DND-41 (cell line): ENCODE measurements around the gene ZFPM1.
A peak's percentile ranks its signal among the peaks of the same experiment; 100 is the strongest.

Source experiments
- ATAC-seq: fragments of 200-7000 bp; cut with Tn5 transposase; 3 replicates; pipeline ENCODE4 v1.9.1; 2021; ENCODE audit warnings: low read depth; ENCODE audit not compliant: insufficient read depth
- DNase-seq: peaks from one replicate; pipeline ENCODE4 v3.0.0-alpha.2; 2020
- H2AFZ ChIP-seq: 2 replicates; pipeline ENCODE4 v1.6.0; 2012; ENCODE audit warnings: low read depth, low read length
- H3K27ac ChIP-seq: 2 replicates; pipeline ENCODE4 v1.5.1; 2012; ENCODE audit warnings: low read length, inconsistent platforms
- H3K27me3 ChIP-seq: fragments of 200-600 bp; sonication (generic); 2 replicates; pipeline ENCODE4 v1.6.0; 2012; ENCODE audit warnings: low read length, mild to moderate bottlenecking, inconsistent platforms; ENCODE audit not compliant: insufficient read depth, poor library complexity
- H3K36me3 ChIP-seq: 2 replicates; pipeline ENCODE4 v1.5.1; 2012; ENCODE audit warnings: low read length, inconsistent platforms; ENCODE audit not compliant: insufficient read depth
- H3K4me1 ChIP-seq: 2 replicates; pipeline ENCODE4 v1.5.1; 2012; ENCODE audit warnings: mild to moderate bottlenecking, low read length; ENCODE audit not compliant: insufficient read depth
- H3K4me2 ChIP-seq: 2 replicates; pipeline ENCODE4 v1.6.0; 2012; ENCODE audit warnings: mild to moderate bottlenecking, moderate library complexity, low read length, inconsistent platforms; ENCODE audit not compliant: insufficient read depth
- H3K4me3 ChIP-seq, 2 experiments: fragments of 200-600 bp in 1 of 2; shearing (Covaris generic) in 1 of 2; 2 replicates each; pipeline ENCODE4 v1.5.1; 2012 to 2016; ENCODE audit warnings: inconsistent platforms in 2 of 2, low read length in 2 of 2, mild to moderate bottlenecking in 2 of 2, low read depth in 1 of 2, moderate library complexity in 1 of 2
- H3K79me2 ChIP-seq: 2 replicates; pipeline ENCODE4 v1.6.0; 2012; ENCODE audit warnings: low read length, inconsistent platforms; ENCODE audit not compliant: insufficient read depth
- H3K9ac ChIP-seq: 2 replicates; pipeline ENCODE4 v1.6.0; 2012; ENCODE audit warnings: low read depth, mild to moderate bottlenecking, inconsistent platforms, low read length, moderate library complexity
- H3K9me3 ChIP-seq: 2 replicates; pipeline ENCODE4 v1.5.1; 2012; ENCODE audit warnings: low read length, moderate library complexity, mild to moderate bottlenecking, inconsistent platforms; ENCODE audit not compliant: insufficient read depth, severe bottlenecking
- H4K20me1 ChIP-seq: 2 replicates; pipeline ENCODE4 v1.6.0; 2012; ENCODE audit warnings: low read length; ENCODE audit not compliant: insufficient read depth
- EZH2 ChIP-seq: IDR thresholded peaks from 3 replicates; pipeline ENCODE4 v1.6.1; 2012; ENCODE audit warnings: borderline replicate concordance, low read depth, mild to moderate bottlenecking, moderate library complexity, low read length, inconsistent platforms; ENCODE audit not compliant: severe bottlenecking
- TF ChIP-seq, protein P1 (sequence below): IDR thresholded peaks from 2 replicates; pipeline ENCODE4 v1.5.1; 2012; ENCODE audit warnings: borderline replicate concordance, low read length, moderate library complexity, mild to moderate bottlenecking; ENCODE audit not compliant: poor library complexity, severe bottlenecking; ENCODE audit errors: extremely low read depth

The ZFPM1 gene

GRCh38 chr16:88430524-88431446 lies 22.3 kb upstream of the ZFPM1 start:
- no peaks in the 10 kb centered on the region for H3K79me2 ChIP-seq
- peaks cover 14% of the 10 kb centered on the region for H3K4me1 ChIP-seq
- TF ChIP-seq EZH2 = peak; percentile 70
- TF ChIP-seq, protein P1, sequence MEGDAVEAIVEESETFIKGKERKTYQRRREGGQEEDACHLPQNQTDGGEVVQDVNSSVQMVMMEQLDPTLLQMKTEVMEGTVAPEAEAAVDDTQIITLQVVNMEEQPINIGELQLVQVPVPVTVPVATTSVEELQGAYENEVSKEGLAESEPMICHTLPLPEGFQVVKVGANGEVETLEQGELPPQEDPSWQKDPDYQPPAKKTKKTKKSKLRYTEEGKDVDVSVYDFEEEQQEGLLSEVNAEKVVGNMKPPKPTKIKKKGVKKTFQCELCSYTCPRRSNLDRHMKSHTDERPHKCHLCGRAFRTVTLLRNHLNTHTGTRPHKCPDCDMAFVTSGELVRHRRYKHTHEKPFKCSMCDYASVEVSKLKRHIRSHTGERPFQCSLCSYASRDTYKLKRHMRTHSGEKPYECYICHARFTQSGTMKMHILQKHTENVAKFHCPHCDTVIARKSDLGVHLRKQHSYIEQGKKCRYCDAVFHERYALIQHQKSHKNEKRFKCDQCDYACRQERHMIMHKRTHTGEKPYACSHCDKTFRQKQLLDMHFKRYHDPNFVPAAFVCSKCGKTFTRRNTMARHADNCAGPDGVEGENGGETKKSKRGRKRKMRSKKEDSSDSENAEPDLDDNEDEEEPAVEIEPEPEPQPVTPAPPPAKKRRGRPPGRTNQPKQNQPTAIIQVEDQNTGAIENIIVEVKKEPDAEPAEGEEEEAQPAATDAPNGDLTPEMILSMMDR = no peak
- peak overlapping the region; percentile 53 for H3K9ac ChIP-seq
- no peak overlapping the region for H3K27ac ChIP-seq
- DNase-seq (peak; percentile 41), ATAC-seq (peak; percentile 76)
- H4K20me1 ChIP-seq = peaks cover 12% of the 10 kb centered on the region; the same call in 1 of the 2 replicates
- H2AFZ ChIP-seq = peak overlapping the region; percentile 47
- no peaks in the 10 kb centered on the region for H3K9me3 ChIP-seq
- H3K27me3 ChIP-seq = peaks cover 27% of the 10 kb centered on the region
- H3K4me3 ChIP-seq = peak overlapping the region; percentile 0 to 52; a peak in 3 of 4 replicates
- H3K4me2 ChIP-seq = peak overlapping the region; percentile 56
- no peaks in the 10 kb centered on the region for H3K36me3 ChIP-seq

DNA sequence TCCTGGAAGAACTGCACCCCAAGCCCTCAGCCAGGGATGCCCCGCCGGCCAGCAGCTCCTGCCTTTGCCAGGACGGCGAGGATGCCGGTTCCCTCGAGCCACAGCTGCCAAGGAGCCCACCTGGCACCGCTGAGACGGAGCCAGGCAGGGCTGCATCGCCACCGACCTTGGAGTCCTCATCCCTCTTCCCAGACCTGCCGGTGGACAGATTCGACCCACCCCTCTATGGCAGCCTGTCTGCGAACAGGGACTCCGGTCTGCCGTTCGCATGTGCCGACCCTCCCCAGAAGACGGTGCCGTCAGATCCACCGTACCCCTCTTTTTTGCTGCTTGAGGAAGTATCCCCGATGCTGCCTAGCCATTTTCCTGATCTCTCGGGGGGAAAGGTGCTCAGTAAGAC lies 21.4 kb upstream of the ZFPM1 start:
- Histone ChIP-seq H3K9ac (no peak overlapping the region), H3K9me3 (no peaks in the 10 kb centered on the region), H3K4me3 (no peak overlapping the region), H3K27ac (no peak overlapping the region), H2AFZ (no peak overlapping the region), H3K4me1 (peaks cover 14% of the 10 kb centered on the region), H4K20me1 (peaks cover 12% of the 10 kb centered on the region; the same call in 1 of the 2 replicates), H3K4me2 (peak overlapping the region; percentile 56; the same call in 1 of the 2 replicates), H3K27me3 (peaks cover 27% of the 10 kb centered on the region), H3K79me2 (no peaks in the 10 kb centered on the region), H3K36me3 (no peaks in the 10 kb centered on the region)
- TF ChIP-seq EZH2 = no peak
- TF ChIP-seq, protein P1 = no peak
- no peak for ATAC-seq
- DNase-seq = no peak

- Histone ChIP-seq H3K9me3 (no peaks in the 10 kb centered on the region), H4K20me1 (peaks cover 12% of the 10 kb centered on the region; the same call in 1 of the 2 replicates), H3K27ac (no peak overlapping the region), H3K4me1 (peaks cover 14% of the 10 kb centered on the region), H3K79me2 (no peaks in the 10 kb centered on the region), H3K4me2 (no peak overlapping the region), H3K27me3 (peaks cover 27% of the 10 kb centered on the region), H3K36me3 (no peaks in the 10 kb centered on the region), H3K4me3 (no peak overlapping the region), H2AFZ (no peak overlapping the region), H3K9ac (no peak overlapping the region)
- no peak for DNase-seq
- no peak for ATAC-seq
- no peak for TF ChIP-seq EZH2
- TF ChIP-seq, protein P1 = no peak
These were observed 20.9 kb upstream of the ZFPM1 start for GRCh38 chr16:88432174-88432573.
